K562 (cell line): ENCODE data around the gene EIF4G2. TPM values are rescaled to one million over a fixed set of nuclear protein-coding genes. Genes with fewer than 3 reads are reported as not detected.

ENCODE experiments used
- BCOR ChIP-seq: fragments of 450-650 bp; IDR thresholded peaks from 2 replicates; pipeline ENCODE4 v1.6.1; 2016
- CTCFL ChIP-seq: IDR thresholded peaks from 2 replicates; pipeline ENCODE4 v1.6.1; 2011; ENCODE audit warnings: borderline replicate concordance, low read depth, mild to moderate bottlenecking, moderate library complexity, low read length; ENCODE audit not compliant: insufficient read depth, poor library complexity, severe bottlenecking
- FOXJ2 ChIP-seq: fragments of 200-800 bp; sonication (Bioruptor generic); IDR thresholded peaks from 2 replicates; pipeline ENCODE4 v1.6.1; 2016; ENCODE audit warnings: missing genetic modification characterization, missing compliant biosample characterization
- FOXP4 ChIP-seq: sonication (generic); formaldehyde crosslinking; IDR thresholded peaks from 2 replicates; pipeline ENCODE4 v1.8.0; 2022; ENCODE audit warnings: mild to moderate bottlenecking, missing genetic modification reagents, borderline replicate concordance
- ID3 ChIP-seq, 2 experiments: fragments of 250-450 bp in 1 of 2; fragments of 450-650 bp in 1 of 2; sonication (Bioruptor Pico) in 1 of 2; IDR thresholded peaks; 2 replicates each; pipeline versions ENCODE4 v1.6.1 to v1.8.0; 2016 to 2021; ENCODE audit warnings: mild to moderate bottlenecking in 2 of 2, moderate library complexity in 2 of 2, missing compliant biosample characterization in 1 of 2, missing genetic modification characterization in 1 of 2
- L3MBTL2 ChIP-seq: fragments of 450-650 bp; IDR thresholded peaks from 2 replicates; pipeline ENCODE4 v1.6.1; 2016; ENCODE audit warnings: mild to moderate bottlenecking, moderate library complexity
- OTX1 ChIP-seq: fragments of 450-650 bp; formaldehyde crosslinking; IDR thresholded peaks from 2 replicates; pipeline ENCODE4 v1.4.0; 2022; ENCODE audit warnings: mild to moderate bottlenecking
- PCBP2 ChIP-seq: fragments of 200-400 bp; formaldehyde crosslinking; IDR thresholded peaks from 2 replicates; pipeline ENCODE4 v1.6.1; 2018; ENCODE audit warnings: low read length, low read depth, mild to moderate bottlenecking, moderate library complexity; ENCODE audit not compliant: poor library complexity, severe bottlenecking
- SRSF7 ChIP-seq: fragments of 200-400 bp; formaldehyde crosslinking; optimal IDR thresholded peaks from 2 replicates; pipeline ENCODE3; 2017; ENCODE audit warnings: mild to moderate bottlenecking, low read depth, low read length
- TAF9B ChIP-seq: fragments of 450-650 bp; IDR thresholded peaks from 2 replicates; pipeline ENCODE4 v1.6.1; 2018; ENCODE audit warnings: mild to moderate bottlenecking; ENCODE audit not compliant: partially characterized antibody
- TEAD2 ChIP-seq: fragments of 450-650 bp; IDR thresholded peaks from 2 replicates; pipeline ENCODE4 v1.6.1; 2016; ENCODE audit warnings: missing genetic modification characterization, control low read depth, missing compliant biosample characterization
- THAP12 ChIP-seq: fragments of 250-450 bp; sonication (Bioruptor Pico); IDR thresholded peaks from 2 replicates; pipeline ENCODE4 v1.9.0; 2021; ENCODE audit warnings: mild to moderate bottlenecking, inconsistent platforms
- ZBTB33 ChIP-seq: sonication (generic); formaldehyde crosslinking; IDR thresholded peaks from 2 replicates; pipeline ENCODE4 v1.8.1; 2023; ENCODE audit warnings: mild to moderate bottlenecking, missing genetic modification reagents
- ZNF75A ChIP-seq: fragments of 450-650 bp; formaldehyde crosslinking; IDR thresholded peaks from 2 replicates; pipeline ENCODE4 v1.4.0; 2020; ENCODE audit warnings: mild to moderate bottlenecking
- polyA plus RNA-seq, 8 experiments: library from polyadenylated mRNA; depleted of rRNA in 4 of 8; stranded (reverse) in 5 of 8; unstranded in 3 of 8; fragments of >200 nt; fragmentation: Nextera tagmentation in 2 of 8; fragmentation: Illumina TruSeq in 1 of 8; extraction: Ambion mirVana in 2 of 8; extraction: Trizol in 1 of 8; gene quantifications; 2 replicates each; pipeline versions ENCODE4 v1.2.1 to v1.2.3, GENCODE V29; 2011 to 2014; ENCODE audit warnings: inconsistent platforms in 1 of 8, missing spikeins in 1 of 8
- total RNA-seq, 7 experiments: library from RNA; depleted of rRNA in 6 of 7; stranded (reverse); fragments of >200 nt in 6 of 7; fragmentation: Illumina TruSeq in 2 of 7; extraction: Trizol in 2 of 7; gene quantifications; 2 replicates each; pipeline versions ENCODE4 v1.2.1 to v1.2.3, GENCODE V29; 2011 to 2021; ENCODE audit warnings: low replicate concordance in 1 of 7

The EIF4G2 gene
- total and polyA plus RNA-seq, 9 of the 15 experiments (the other 6 are each of a cell fraction or from before 2014, with no cell fraction given): 206 to 790 (median 646) TPM

- TF ChIP-seq ZBTB33: no peak; the same call in 1 of the 2 replicates
- TF ChIP-seq TAF9B: peak; percentile 96
- TF ChIP-seq ID3 (CRISPR knock-in tag; IDR thresholded peaks at IDR 0.05): no peak
- peak; percentile 51; the same call in 1 of the 2 replicates for TF ChIP-seq ID3 (tag; IDR thresholded peaks at IDR 0.05)
- no peak for TF ChIP-seq ZNF75A (CRISPR knock-in tag)
- no peak; the same call in none of the 2 replicates for TF ChIP-seq L3MBTL2
- peak; percentile 98 for TF ChIP-seq OTX1 (CRISPR knock-in tag)
- no peak for TF ChIP-seq TEAD2 (tag)
- no peak for TF ChIP-seq SRSF7
- peak; percentile 58 for TF ChIP-seq PCBP2
- no peak for TF ChIP-seq CTCFL
- TF ChIP-seq BCOR: peak; percentile 68
- no peak for TF ChIP-seq FOXP4 (CRISPR knock-in tag)
- no peak for TF ChIP-seq FOXJ2 (tag)
- peak; percentile 76; the same call in 1 of the 2 replicates for TF ChIP-seq THAP12 (CRISPR knock-in tag)
These were observed at the start of gene EIF4G2 (continued) for GRCh38 chr11:10808553-10809372.
